ENCODE measurements around the gene UBN1.
"Not testable (repeated sequence)": the region's sequence is repeated elsewhere in the genome, so short reads cannot be mapped to it uniquely, and the experiment has no call there.

Gene UBN1

DNA sequence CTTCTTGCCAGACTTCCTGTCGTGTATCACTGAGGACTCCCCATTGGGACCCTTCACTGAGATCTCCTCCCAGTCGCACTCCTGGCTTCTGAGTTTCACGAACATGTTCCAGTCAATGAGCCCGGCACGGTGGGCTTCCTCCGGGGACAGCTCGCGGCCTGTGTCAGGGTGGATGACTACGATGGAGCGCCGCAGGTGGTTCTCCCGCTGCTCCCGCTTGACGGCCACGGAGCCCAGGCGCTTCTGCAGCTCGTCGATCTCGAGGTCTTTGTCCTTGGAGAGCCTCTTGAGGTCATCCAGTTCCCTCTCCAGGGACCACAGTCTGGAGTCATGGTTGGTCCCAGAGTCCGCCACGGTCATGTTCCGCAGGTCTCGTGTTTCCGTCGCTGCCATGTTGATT, 36.2 kb downstream of the UBN1 start:
- DNase-seq (ENCODE audit: low read depth in 1 of 2, low spot score in 1 of 2), result no peak

DNA sequence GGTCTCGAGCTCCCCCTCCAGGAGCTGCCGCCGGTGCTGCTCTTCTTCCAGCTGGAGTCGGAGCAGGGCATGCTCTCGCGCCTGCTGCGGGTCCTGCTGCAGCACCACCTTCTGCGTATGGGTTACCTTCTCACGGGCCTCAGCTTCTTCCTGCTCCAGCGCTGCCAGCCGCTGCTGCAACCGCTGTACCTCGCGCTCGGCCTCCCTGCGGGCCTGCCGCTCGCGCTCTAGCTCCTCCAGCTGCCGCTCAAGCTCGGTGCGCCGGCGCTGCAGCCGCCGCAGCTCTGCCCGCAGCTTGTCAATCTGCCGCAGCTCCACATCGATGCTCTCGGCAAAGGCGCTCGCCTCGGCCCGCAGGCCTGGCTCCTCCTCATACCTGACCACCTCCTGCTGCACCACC, 36.9 kb downstream of the UBN1 start:
- no peak for DNase-seq (ENCODE audit: low read depth in 1 of 2, low spot score in 1 of 2)

DNA sequence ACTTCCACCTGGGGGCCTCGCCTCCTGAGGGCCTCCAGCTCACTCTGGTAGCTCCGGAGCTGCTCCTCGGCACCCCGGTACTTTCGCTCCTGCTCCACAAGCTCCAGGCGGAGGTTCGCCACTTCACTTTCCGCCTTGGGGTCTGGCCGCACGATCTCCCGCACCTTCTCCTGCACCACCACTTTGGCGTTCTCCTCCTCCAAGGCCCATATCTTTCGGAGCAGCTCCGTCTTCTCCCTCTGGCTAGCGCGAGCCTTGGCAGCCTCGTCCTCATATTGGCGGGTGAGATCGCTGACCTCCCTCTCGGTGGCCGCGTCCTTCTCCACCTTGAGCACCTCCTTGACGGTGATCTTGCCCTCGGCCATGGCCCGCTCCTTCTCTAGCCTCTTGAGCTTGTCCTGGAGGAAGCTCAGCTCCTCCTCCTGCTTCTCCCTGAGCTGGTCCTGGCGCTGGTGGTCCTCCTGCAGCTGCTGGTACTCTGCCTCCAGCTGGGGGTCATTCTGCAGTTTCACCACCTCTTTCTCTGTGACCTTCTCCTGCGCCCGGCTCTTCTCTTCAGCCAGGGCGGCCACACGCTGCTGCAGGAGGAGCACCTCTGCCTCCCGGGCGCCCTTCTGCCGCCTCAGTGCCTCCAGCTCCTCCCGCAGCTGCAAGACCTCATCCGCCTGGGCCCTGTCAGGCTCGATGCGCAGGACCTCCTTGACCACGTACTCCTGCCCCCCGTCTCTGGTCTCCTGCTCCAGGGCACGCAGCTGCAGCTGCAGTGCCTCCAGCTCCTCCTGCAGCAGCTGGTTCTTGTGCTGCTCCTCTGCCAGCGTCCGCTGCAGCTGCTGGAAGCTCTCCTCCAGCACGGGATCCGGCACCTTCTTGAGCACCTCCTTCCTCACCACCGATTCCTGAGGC, 37.9 kb downstream of the UBN1 start:
- DNase-seq (ENCODE audit: low read depth in 1 of 2, low spot score in 1 of 2), result no peak

- no peak for DNase-seq (ENCODE audit: low read depth in 1 of 2, low spot score in 1 of 2)
Measured at GRCh38 chr16:4886151-4886550, 38.9 kb downstream of the UBN1 start.

GRCh38 chr16:4888428-4889135, 41.3 kb downstream of the UBN1 start:
- DNase-seq (ENCODE audit: low read depth in 1 of 2, low spot score in 1 of 2), result no peak

GRCh38 chr16:4890026-4890425, 42.7 kb downstream of the UBN1 start:
- DNase-seq (ENCODE audit: low read depth in 1 of 2, low spot score in 1 of 2), result no peak

DNA sequence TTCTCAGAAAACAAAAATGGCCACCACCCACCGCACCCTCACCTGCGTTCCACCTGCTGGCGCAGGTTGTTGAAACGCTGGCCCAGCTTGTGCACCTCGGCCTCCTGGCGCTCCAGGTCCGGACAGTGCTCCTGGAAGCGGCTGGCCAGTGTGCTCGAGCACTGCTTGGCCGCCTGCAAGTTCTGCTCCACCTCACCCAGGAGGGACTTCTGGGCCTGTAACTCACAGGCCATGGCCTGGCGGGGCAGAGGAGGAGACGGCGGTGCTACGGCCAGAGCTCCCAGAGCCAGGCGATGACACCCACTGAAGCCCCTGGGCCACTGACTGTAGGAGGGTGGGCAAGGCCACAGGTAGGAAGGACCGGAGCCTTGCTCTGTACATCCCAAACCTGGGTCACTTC, 43.4 kb downstream of the UBN1 start:
- DNase-seq (ENCODE audit: low read depth in 1 of 2, low spot score in 1 of 2), result no peak

DNA sequence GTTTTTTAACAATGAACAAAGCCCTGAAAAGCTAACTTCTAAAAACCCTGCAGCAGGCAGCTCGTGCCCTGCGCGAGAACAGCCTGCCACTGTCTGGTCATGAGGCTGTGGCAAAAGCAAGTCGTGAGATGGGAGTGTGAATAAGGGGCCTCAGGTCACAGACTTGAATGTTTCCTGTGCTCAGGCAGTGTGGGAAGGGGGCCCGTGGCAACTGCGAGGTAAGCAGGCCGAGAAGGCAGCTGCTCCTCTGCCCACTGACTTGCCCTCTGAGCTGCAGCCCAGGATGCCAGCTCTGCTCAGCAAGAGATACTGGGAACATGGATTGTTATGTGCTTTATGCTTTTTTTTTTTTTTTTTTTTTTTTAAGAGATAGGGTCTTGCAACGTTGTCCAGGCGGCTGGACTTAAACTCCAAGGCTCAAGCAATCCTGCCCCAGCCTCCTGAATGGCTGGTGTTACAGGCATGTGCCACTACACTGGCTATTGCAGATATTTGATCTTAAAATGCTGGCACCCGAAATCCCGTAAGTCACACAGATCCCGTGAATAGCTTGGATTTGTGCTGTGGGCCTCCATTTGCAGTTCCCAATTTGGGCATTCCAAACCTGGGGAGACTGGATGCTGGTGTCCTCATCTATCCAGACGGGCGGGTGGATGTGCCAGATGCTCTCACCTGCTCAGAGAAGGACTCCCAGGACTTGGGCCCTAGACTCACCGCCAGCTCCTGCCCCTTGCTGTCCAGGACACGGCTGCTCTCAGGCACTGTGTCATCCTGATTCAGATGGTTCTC, 44.0 kb downstream of the UBN1 start:
- no peak for DNase-seq (ENCODE audit: low read depth in 1 of 2, low spot score in 1 of 2)

GRCh38 chr16:4891886-4892216, 44.6 kb downstream of the UBN1 start:
- DNase-seq (ENCODE audit: low read depth in 1 of 2, low spot score in 1 of 2), result no peak

GRCh38 chr16:4892361-4893102, 45.3 kb downstream of the UBN1 start:
- DNase-seq (ENCODE audit: low read depth in 1 of 2, low spot score in 1 of 2), result no peak

GRCh38 chr16:4893103-4893862, 46.0 kb downstream of the UBN1 start:
- no peak for DNase-seq (ENCODE audit: low read depth in 1 of 2, low spot score in 1 of 2)

DNA sequence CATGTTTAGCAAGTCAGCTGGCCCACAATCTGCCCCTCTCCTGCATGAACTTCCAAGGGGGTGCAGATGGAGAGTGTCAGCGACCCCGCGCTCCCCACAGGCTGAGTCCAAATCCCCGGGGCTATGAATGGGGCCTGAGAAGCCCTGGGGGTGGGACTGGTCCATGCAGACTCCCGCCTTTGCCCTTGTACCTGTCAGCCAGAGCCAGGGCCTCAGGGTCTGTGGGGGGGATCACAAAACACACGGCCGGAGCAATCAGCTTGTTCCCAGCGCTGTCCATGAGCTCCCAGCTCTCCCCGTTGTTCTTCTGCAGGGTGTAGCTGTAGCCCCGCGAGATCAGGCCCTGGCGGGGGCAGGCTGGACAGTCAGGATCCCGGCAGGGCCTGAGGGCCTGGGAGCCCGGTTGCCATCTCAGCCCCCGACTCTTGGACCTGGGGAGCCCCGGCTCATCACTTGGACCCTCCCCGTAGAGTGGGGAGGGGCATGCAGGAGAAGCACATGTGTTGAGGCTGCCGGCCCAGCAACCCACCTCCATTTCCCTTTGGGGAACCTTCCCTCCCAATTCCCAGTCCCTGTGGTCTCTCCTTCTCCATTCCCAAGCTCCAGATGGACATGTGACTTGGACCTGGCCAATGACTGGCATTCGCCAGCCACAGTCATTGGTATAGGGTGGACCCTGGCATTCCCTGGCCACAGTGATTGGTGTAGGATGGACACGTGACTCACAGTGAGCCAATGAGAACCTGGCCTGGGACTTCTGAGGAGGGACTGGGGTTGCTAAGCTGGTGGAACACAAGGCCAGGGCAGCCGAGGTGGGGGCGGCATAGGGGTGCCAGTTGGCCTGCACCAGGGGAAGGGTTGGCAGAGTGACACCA, 47.2 kb downstream of the UBN1 start:
- DNase-seq (ENCODE audit: low read depth in 1 of 2, low spot score in 1 of 2), result no peak

- DNase-seq (ENCODE audit: low read depth in 1 of 2, low spot score in 1 of 2), result no peak
Measured at GRCh38 chr16:4895366-4895765, 48.1 kb downstream of the UBN1 start.

DNA sequence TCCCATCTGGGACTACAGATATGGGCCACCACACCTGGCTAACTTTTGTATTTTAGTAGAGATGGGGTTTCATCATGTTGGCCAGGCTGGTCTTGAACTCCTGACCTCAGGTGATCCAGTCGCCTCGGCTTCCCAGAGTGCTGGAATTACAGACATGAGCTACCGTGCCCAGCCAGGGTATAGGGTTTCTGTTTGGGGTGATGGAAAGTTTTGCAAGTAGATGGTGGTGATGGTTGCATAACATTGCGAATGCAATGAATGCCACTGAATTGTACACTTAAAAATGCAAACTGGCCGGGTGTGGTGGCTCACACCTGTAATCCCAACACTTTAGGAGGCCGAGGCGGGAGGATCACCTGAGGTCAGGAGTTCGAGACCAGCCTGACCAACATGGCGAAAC, 49.5 kb downstream of the UBN1 start:
- DNase-seq (ENCODE audit: low read depth in 1 of 2, low spot score in 1 of 2), result not testable (repeated sequence)

GRCh38 chr16:4897328-4897727, 50.0 kb downstream of the UBN1 start:
- no peak for DNase-seq (ENCODE audit: low read depth in 1 of 2, low spot score in 1 of 2)

- DNase-seq (ENCODE audit: low read depth in 1 of 2, low spot score in 1 of 2), result no peak
Measured at GRCh38 chr16:4898811-4899473, 51.7 kb downstream of the UBN1 start.

DNA sequence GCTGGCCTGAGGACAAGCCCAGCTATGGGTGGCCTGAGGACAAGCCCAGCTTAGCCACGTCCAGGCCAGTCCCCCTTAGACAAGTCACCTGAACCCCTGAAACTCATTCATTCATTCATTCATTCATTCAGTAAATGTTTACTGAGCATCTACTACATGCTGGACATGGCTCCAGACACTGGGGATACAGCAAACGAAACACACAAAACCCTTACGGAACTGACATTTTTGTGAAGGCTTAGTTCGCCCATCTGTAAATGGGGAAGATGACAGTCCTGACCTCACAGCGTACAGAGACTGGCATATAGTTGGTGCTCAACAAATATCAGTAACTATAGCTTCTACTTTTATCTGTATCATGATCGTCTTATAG, 52.2 kb downstream of the UBN1 start:
- DNase-seq (ENCODE audit: low read depth in 1 of 2, low spot score in 1 of 2), result no peak

- DNase-seq (ENCODE audit: low read depth in 1 of 2, low spot score in 1 of 2), result no peak
Measured at GRCh38 chr16:4900036-4900435, 52.8 kb downstream of the UBN1 start.

DNA sequence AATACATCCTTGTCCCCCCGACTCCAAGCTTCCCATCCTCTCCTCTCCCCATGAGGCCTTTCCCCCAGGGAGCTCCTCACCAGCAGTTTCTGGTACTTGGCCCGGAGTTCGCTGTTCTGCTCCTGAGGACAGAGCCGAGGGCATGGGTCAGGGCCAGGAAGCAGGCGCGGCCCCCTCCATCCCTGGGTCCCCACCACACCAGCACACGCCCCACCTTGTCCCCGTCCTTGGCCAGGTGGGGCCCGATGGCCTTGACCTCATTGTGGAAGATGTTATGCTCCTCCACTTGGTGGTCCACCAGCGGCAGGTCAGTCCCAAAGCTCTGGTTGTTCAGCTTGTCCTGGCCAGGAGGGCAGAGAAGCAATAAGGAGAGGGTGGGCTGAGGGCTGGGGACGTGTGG, 53.5 kb downstream of the UBN1 start:
- no peak for DNase-seq (ENCODE audit: low read depth in 1 of 2, low spot score in 1 of 2)

Measured in activated CD4-positive, alpha-beta T cell treated with anti-CD3 and anti-CD28 coated beads, Interleukin-2, amount 50 U/mL, for 24 hours (primary cell).